OCI-LY3 (cell line): ENCODE measurements around the gene DIAPH2.

Experiments
- EZH2phosphoT487 ChIP-seq: fragments of 200-600 bp; shearing (Covaris generic); IDR thresholded peaks from 2 replicates; pipeline ENCODE4 v1.6.1; 2018; ENCODE audit warnings: antibody characterized with exemption, mixed run types, low read depth
- TF ChIP-seq, protein P1 (sequence below): fragments of 200-600, 300-600 bp; sonication (generic); IDR thresholded peaks from 2 replicates; pipeline ENCODE4 v1.5.1; 2014; ENCODE audit warnings: antibody characterized with exemption, low read length, low read depth

DNA sequence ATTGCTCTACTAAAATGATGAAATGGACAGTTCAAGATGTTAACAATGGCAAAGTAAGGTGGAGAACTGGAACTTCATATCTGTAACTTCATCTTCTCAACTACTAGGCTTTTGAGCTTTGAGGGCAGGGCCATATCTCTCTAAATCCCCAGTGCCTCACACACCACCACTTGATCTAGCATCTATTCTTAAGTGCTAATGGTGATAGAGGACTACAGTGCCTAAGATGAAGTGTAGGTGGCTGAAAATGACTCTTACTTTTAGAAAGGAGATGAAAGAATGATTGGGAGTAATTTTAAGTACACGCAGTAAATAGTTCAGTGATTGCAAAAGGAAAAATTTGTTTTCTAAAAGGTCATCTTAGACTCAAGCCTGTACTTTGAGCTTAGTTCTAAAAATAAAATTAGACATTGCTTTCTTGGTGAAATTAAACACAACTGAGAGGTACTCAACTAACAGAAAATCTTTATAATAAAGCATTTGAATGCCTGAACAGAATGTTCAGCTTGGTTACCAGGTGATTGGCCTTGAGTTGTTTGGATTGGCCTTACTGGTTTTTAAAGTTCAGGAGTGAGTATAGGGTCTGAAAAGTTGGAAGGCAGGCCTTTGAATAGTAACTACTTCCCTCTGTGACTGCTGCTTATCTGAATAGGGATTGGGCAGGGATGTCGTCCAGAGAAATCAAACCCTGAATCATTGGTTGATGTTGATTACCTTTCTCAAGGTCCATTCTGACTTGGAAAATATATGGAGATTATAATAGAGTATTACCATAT lies 45.4 kb downstream of the DIAPH2 start:
- TF ChIP-seq, protein P1, sequence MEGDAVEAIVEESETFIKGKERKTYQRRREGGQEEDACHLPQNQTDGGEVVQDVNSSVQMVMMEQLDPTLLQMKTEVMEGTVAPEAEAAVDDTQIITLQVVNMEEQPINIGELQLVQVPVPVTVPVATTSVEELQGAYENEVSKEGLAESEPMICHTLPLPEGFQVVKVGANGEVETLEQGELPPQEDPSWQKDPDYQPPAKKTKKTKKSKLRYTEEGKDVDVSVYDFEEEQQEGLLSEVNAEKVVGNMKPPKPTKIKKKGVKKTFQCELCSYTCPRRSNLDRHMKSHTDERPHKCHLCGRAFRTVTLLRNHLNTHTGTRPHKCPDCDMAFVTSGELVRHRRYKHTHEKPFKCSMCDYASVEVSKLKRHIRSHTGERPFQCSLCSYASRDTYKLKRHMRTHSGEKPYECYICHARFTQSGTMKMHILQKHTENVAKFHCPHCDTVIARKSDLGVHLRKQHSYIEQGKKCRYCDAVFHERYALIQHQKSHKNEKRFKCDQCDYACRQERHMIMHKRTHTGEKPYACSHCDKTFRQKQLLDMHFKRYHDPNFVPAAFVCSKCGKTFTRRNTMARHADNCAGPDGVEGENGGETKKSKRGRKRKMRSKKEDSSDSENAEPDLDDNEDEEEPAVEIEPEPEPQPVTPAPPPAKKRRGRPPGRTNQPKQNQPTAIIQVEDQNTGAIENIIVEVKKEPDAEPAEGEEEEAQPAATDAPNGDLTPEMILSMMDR: no peak
- TF ChIP-seq EZH2phosphoT487: no peak
